NCI-H1092 treated with DMSO at 0.1 percent for 48 hours (cell line): ENCODE measurements around the gene LRRC51.

Experiments
- DNase-seq: peaks from one replicate; lab custom pipeline; 2025; lab: John Stamatoyannopoulos, UW

Gene LRRC51

GRCh38 chr11:72070491-72070890 lies 10.2 kb upstream of the LRRC51 start:
- no peak for DNase-seq

GRCh38 chr11:72072348-72072747 lies 8.3 kb upstream of the LRRC51 start:
- DNase-seq = no peak

- no peak for DNase-seq
Measured at GRCh38 chr11:72075109-72075508, 5.5 kb upstream of the LRRC51 start.

GRCh38 chr11:72075756-72076155 lies 4.9 kb upstream of the LRRC51 start:
- no peak for DNase-seq

GRCh38 chr11:72078477-72078876 lies 2.2 kb upstream of the LRRC51 start:
- no peak for DNase-seq

- peak; percentile 49 for DNase-seq
Measured at GRCh38 chr11:72079819-72080325, 778 bp upstream of the LRRC51 start.

GRCh38 chr11:72081184-72081644 lies 564 bp downstream of the LRRC51 start:
- DNase-seq = no peak

GRCh38 chr11:72081821-72082453 lies 1.3 kb downstream of the LRRC51 start:
- DNase-seq = no peak

- DNase-seq = no peak
Measured at GRCh38 chr11:72083414-72083813, 2.8 kb downstream of the LRRC51 start.

- no peak for DNase-seq
Measured at GRCh38 chr11:72084076-72084475, 3.4 kb downstream of the LRRC51 start.

GRCh38 chr11:72084965-72085364 lies 4.3 kb downstream of the LRRC51 start:
- DNase-seq = no peak

- DNase-seq = peak; percentile 66
Measured at GRCh38 chr11:72085621-72086351, 5.1 kb downstream of the LRRC51 start.

- no peak for DNase-seq
Measured at GRCh38 chr11:72088076-72088808, 7.6 kb downstream of the LRRC51 start.

- peak; percentile 26 for DNase-seq
Measured at GRCh38 chr11:72091292-72091691, 10.6 kb downstream of the LRRC51 start.

GRCh38 chr11:72098741-72099140 lies 18.1 kb downstream of the LRRC51 start:
- DNase-seq = no peak

- no peak for DNase-seq
Measured at GRCh38 chr11:72100009-72100408, 19.4 kb downstream of the LRRC51 start.

GRCh38 chr11:72100462-72100861 lies 19.8 kb downstream of the LRRC51 start:
- no peak for DNase-seq

GRCh38 chr11:72102162-72102561 lies 21.5 kb downstream of the LRRC51 start:
- no peak for DNase-seq

- no peak for DNase-seq
Measured at GRCh38 chr11:72102631-72102945, 21.9 kb downstream of the LRRC51 start.

GRCh38 chr11:72102946-72103753 lies 22.5 kb downstream of the LRRC51 start, which contains the start of gene LAMTOR1:
Gene LAMTOR1, minus strand, starts transcription at chr11:72103297. Its CDS starts 73 bp downstream, at chr11:72103224.
- peak; percentile 99 for DNase-seq

- no peak for DNase-seq
Measured at GRCh38 chr11:72103754-72104167, 23.1 kb downstream of the LRRC51 start.

- no peak for DNase-seq
Measured at GRCh38 chr11:72105888-72106287, 25.2 kb downstream of the LRRC51 start, which contains the start of gene TOMT. Gene TOMT, plus strand, starts transcription at chr11:72105924. Its CDS starts 28 bp downstream, at chr11:72105952.
